ENCODE results near the gene KLHL29.

GRCh38 chr2:23684395-23685176 lies 299.6 kb downstream of the KLHL29 start:
- TF ChIP-seq POLR2AphosphoS5 (IDR thresholded peaks at IDR 0.05; ENCODE audit: low read depth) (no peak), CTCF (IDR thresholded peaks at IDR 0.05; ENCODE audit: insufficient read depth, low read length) (no peak), REST (IDR thresholded peaks at IDR 0.05; ENCODE audit: insufficient replicate concordance, low read depth) (no peak)

Measured in HL-60 (cell line).